HepG2 (cell line): ENCODE measurements around the gene CYSTM1. TPM values are rescaled to one million over a fixed set of nuclear protein-coding genes. Genes with fewer than 3 reads are reported as not detected.

Source experiments
- ATAC-seq: fragments of 200-7000 bp; cut with Tn5 transposase; 3 replicates; pipeline ENCODE4 v1.9.1; 2020; ENCODE audit warnings: mild to moderate bottlenecking, moderate library complexity
- BruUV-seq: library from RNA; stranded (reverse); fragments of 400-500 nt; replicated peaks from 2 replicates; lab custom pipeline; 2021; lab: Mats Ljungman, UMichigan
- CTCF ChIA-PET: fragments of 300-600 bp; formaldehyde crosslinking; extraction: SDS; loops from one replicate; lab custom pipeline; 2021; ENCODE audit warnings: low total read pairs, inconsistent platforms, low intra/inter-chr PET ratio; lab: Yijun Ruan, JAX
- POLR2A ChIA-PET: fragments of 350-600 bp; sonication (Branson Sonifier 250); formaldehyde crosslinking; loops from one replicate; lab custom pipeline; 2020; ENCODE audit warnings: antibody characterized with exemption, inconsistent platforms; lab: Yijun Ruan, JAX
- DNase-seq: peaks from one replicate; pipeline ENCODE4 v3.0.0-alpha.2; 2015; ENCODE audit warnings: low spot score
- FAIRE-seq: peaks from 3 replicates; lab custom pipeline; 2011; peaks lifted over from hg19 to GRCh38; lab: Jason Lieb, UNC
- H2AFZ ChIP-seq: one replicate; pipeline ENCODE4 v1.6.1; 2011; ENCODE audit warnings: low read length, inconsistent platforms
- H3K27ac ChIP-seq: fragments of 300-600 bp; 3 replicates; pipeline ENCODE4 v1.8.0; 2011; ENCODE audit warnings: mixed run types, mild to moderate bottlenecking, mixed read lengths, low read length, inconsistent platforms; ENCODE audit not compliant: insufficient read depth; ENCODE audit errors: extremely low read length
- H3K27me3 ChIP-seq, 2 experiments: fragments of 200-600 bp in 1 of 2; 2 replicates in 1 of 2; 3 replicates in 1 of 2; pipeline versions ENCODE4 v1.6.0 to v1.8.0; 2011; ENCODE audit warnings: low read length in 2 of 2, mild to moderate bottlenecking in 2 of 2, moderate library complexity in 2 of 2, inconsistent platforms in 1 of 2; ENCODE audit not compliant: insufficient read depth in 2 of 2, control insufficient read depth in 1 of 2
- H3K36me3 ChIP-seq, 2 experiments: fragments of 200-600 bp in 1 of 2; replicated peaks in 1 of 2; 2 replicates in 1 of 2; 3 replicates in 1 of 2; pipeline versions ENCODE4 v1.5.1 to v1.8.0; 2011; ENCODE audit warnings: low read length in 2 of 2, inconsistent platforms in 1 of 2; ENCODE audit not compliant: insufficient read depth in 2 of 2, control insufficient read depth in 1 of 2
- H3K4me1 ChIP-seq: 2 replicates; pipeline ENCODE4 v1.5.1; 2012; ENCODE audit warnings: low read length, inconsistent platforms; ENCODE audit not compliant: insufficient read depth
- H3K4me2 ChIP-seq: 2 replicates; pipeline ENCODE4 v1.6.0; 2011; ENCODE audit warnings: low read depth, low read length, inconsistent platforms
- H3K4me3 ChIP-seq, 3 experiments: fragments of 200-600 bp in 1 of 3; sonication (generic), shearing (Covaris generic) in 1 of 3; replicated peaks in 1 of 3; 2 replicates each; pipeline ENCODE4 v1.5.1; 2011 to 2016; ENCODE audit warnings: low read length in 3 of 3, inconsistent platforms in 2 of 3, low read depth in 2 of 3, mild to moderate bottlenecking in 2 of 3, control low read depth in 1 of 3, mixed read lengths in 1 of 3; ENCODE audit not compliant: insufficient read depth in 1 of 3
- H3K79me2 ChIP-seq: one replicate; pipeline ENCODE4 v1.6.1; 2011; ENCODE audit warnings: low read length, inconsistent platforms; ENCODE audit not compliant: insufficient read depth
- H3K9ac ChIP-seq: 2 replicates; pipeline ENCODE4 v1.6.0; 2011; ENCODE audit warnings: mild to moderate bottlenecking, low read depth, low read length, inconsistent platforms; ENCODE audit not compliant: insufficient read depth
- H3K9me3 ChIP-seq: 2 replicates; pipeline ENCODE4 v1.5.1; 2012; ENCODE audit warnings: mild to moderate bottlenecking, low read length
- H4K20me1 ChIP-seq: 2 replicates; pipeline ENCODE4 v1.6.0; 2011; ENCODE audit warnings: inconsistent platforms, mild to moderate bottlenecking, low read length, moderate library complexity; ENCODE audit not compliant: insufficient read depth
- CREM ChIP-seq, 2 experiments: sonication (generic) in 1 of 2; formaldehyde crosslinking in 1 of 2; IDR thresholded peaks; 2 replicates each; pipeline versions ENCODE4 v1.4.0 to v1.6.1; 2016 to 2020; ENCODE audit warnings: antibody characterized with exemption in 1 of 2, mild to moderate bottlenecking in 1 of 2, missing genetic modification reagents in 1 of 2
- HDAC1 ChIP-seq: sonication (generic); formaldehyde crosslinking; IDR thresholded peaks from 2 replicates; pipeline ENCODE4 v1.5.1; 2020; ENCODE audit warnings: mild to moderate bottlenecking, missing genetic modification reagents
- TBX2 ChIP-seq: sonication (generic); formaldehyde crosslinking; IDR thresholded peaks from 2 replicates; pipeline ENCODE4 v1.5.0; 2020; ENCODE audit warnings: missing genetic modification reagents, mild to moderate bottlenecking, borderline replicate concordance
- WIZ ChIP-seq: sonication (generic); formaldehyde crosslinking; IDR thresholded peaks from 2 replicates; pipeline ENCODE4 v1.5.1; 2020; ENCODE audit warnings: mild to moderate bottlenecking, missing genetic modification reagents
- ZNF121 ChIP-seq: sonication (generic); formaldehyde crosslinking; IDR thresholded peaks from 2 replicates; pipeline ENCODE4 v1.5.0; 2020; ENCODE audit warnings: mild to moderate bottlenecking, missing genetic modification reagents
- ZNF296 ChIP-seq: sonication (generic); formaldehyde crosslinking; conservative IDR thresholded peaks from 2 replicates; pipeline ENCODE4 v1.5.0; 2020; ENCODE audit warnings: mild to moderate bottlenecking, missing genetic modification reagents
- ZNF724P ChIP-seq: sonication (generic); formaldehyde crosslinking; IDR thresholded peaks from 2 replicates; pipeline ENCODE4 v1.8.0; 2022; ENCODE audit warnings: missing genetic modification reagents, borderline replicate concordance
- WGBS: methylation state at CpG from one replicate; pipeline ENCODE4 v1.1.6; 2017; ENCODE audit warnings: low lambda C conversion rate; 5-methylcytosine and 5-hydroxymethylcytosine counted together
- in situ Hi-C: cut with HindIII; loops from 2 replicates; pipeline ENCODE4 v1.10.0; 2017; ENCODE audit warnings: low pct_unique_long_range_greater_than_20kb; ENCODE audit not compliant: extremely low pct_ligation_motif_present
- intact Hi-C: fragments of 100-400 bp; cut with micrococcal nuclease; formaldehyde crosslinking; loops from one replicate; pipeline ENCODE4 v1.10.0; 2022; ENCODE audit not compliant: unreplicated experiment
- polyA plus RNA-seq, 8 experiments: library from polyadenylated mRNA; depleted of rRNA in 3 of 8; stranded (reverse) in 7 of 8; unstranded in 1 of 8; fragments of >200 nt; fragmentation: Illumina TruSeq in 4 of 8; extraction: Trizol in 4 of 8; gene quantifications; 2 replicates each; pipeline versions ENCODE4 v1.2.1 to v1.2.3, GENCODE V29; 2011 to 2016; ENCODE audit warnings: low read depth in 4 of 8, missing spikeins in 1 of 8, mixed read lengths in 1 of 8; ENCODE audit not compliant: insufficient read depth in 1 of 8
- total RNA-seq, 5 experiments: library from RNA; depleted of rRNA; stranded (reverse); fragments of >200 nt; fragmentation: Illumina TruSeq; extraction: Trizol; gene quantifications; 2 replicates each; pipeline ENCODE4 v1.2.3, GENCODE V29; 2016; ENCODE audit warnings: low read depth in 1 of 5

Gene CYSTM1
- total and polyA plus RNA-seq, 2 of the 13 experiments (the other 11 are each of a cell fraction or from before 2014, with no cell fraction given): 40.0 to 73.4 TPM

DNA sequence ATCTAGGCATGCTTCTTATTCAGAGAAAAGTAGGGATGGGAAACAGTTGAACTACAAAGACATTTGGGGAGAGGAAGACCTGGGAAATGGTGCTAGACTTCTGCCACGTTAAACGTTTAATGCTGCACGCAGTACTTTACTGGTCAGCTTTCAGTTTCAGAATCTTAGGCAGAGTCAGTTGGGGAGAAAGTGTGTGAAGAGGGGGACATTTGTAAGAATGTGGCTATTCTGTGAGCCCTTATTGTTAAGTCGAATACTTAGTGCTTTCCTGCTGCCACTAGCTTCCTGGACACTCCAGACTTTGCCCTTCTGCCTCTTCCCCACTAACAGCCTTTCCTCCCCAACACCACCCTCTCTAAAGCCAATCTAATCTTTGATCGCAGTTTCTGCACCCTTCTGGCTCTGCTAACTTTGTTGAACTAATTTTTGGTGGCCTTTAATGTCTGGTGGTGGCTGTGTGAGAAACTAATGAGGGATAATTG is 6.1 kb downstream of the CYSTM1 start (continued):
- TF ChIP-seq HDAC1 (CRISPR knock-in tag): no peak
- TF ChIP-seq ZNF724P (CRISPR knock-in tag): no peak

DNA sequence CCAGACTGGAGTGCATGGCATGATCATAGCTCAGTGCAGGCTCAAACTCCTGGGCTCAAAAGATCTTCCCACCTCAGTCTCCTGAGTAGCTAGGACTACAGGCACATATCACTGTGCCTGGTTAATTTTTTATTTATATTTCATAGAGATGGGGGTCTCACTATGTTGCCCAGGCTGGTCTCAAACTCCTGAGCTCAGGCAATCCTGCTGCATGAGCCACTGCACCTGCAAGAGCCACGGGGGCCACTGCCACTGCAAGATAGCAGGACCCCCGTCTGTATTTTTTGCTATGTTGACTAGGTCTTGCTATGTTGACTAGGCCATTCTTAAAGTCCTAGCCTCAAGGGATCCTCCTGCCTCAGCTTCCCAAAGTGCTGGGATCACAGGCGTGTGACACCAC is 6.5 kb downstream of the CYSTM1 start:
- Histone ChIP-seq H2AFZ (no peak overlapping the region), H3K9ac (peak overlapping the region; percentile 51)
- intact Hi-C loops: no loop called here
- TF ChIP-seq ZNF121 (CRISPR knock-in tag) (peak; percentile 79), WIZ (CRISPR knock-in tag) (0 out of 2 replicates have a peak, but pooled peaks have one; percentile 27), TBX2 (CRISPR knock-in tag) (0 out of 2 replicates have a peak, but pooled peaks have one; percentile 13), CREM (IDR thresholded peaks at IDR 0.05) (0 out of 2 replicates have a peak, but pooled peaks have one; percentile 1), CREM (CRISPR knock-in tag; IDR thresholded peaks at IDR 0.05) (no peak), ZNF296 (no peak)
- TF ChIP-seq, all 625 proteins: peak for 4
- Histone ChIP-seq H3K4me1 (peaks cover 61% of the 10 kb centered on the region), H3K4me2 (peak overlapping the region; percentile 70), H3K36me3 (no peaks in the 10 kb centered on the region), H3K4me3 (peak overlapping the region in 2 of 3 experiments; percentile 31 to 45; a peak in 1 of 6 replicates), H3K79me2 (peaks cover 50% of the 10 kb centered on the region), H4K20me1 (no peaks in the 10 kb centered on the region), H3K9me3 (no peaks in the 10 kb centered on the region), H3K27ac (peak overlapping the region; percentile 79), H3K27me3 (no peaks in the 10 kb centered on the region)
- no TSS peak for BruUV-seq
- CTCF ChIA-PET: no interaction called here
- no peak for DNase-seq
- 80% methylated on average over 2 of the region's 3 CpGs for WGBS
- POLR2A ChIA-PET: interaction anchor here (0.8 to 1.0 kb wide), 2 partner anchors 58 to 68 kb away, joined by 3 read pairs; partner anchors contain the start of gene PURA
- FAIRE-seq: no peak
- peak; percentile 68 for ATAC-seq
- in situ Hi-C loops: no loop called here
